PC-3 (cell line): ENCODE data around the gene CTNNA3.

Source experiments
- EZH2 ChIP-seq: fragments of 300-600 bp; sonication (generic); IDR thresholded peaks from one replicate; pipeline ENCODE4 v1.6.1; 2017; ENCODE audit warnings: antibody characterized with exemption, mild to moderate bottlenecking, low read length; ENCODE audit not compliant: unreplicated experiment
- EZH2phosphoT487 ChIP-seq: fragments of 300-600 bp; sonication (generic); IDR thresholded peaks from 2 replicates; pipeline ENCODE4 v1.6.1; 2018; ENCODE audit warnings: mild to moderate bottlenecking, antibody characterized with exemption, low read length, borderline replicate concordance
- TF ChIP-seq, protein P1 (sequence below): fragments of 300-600 bp; sonication (generic); conservative IDR thresholded peaks from 2 replicates; pipeline ENCODE4 v1.5.1; 2017; ENCODE audit warnings: antibody characterized with exemption, low read depth, mild to moderate bottlenecking, low read length

DNA sequence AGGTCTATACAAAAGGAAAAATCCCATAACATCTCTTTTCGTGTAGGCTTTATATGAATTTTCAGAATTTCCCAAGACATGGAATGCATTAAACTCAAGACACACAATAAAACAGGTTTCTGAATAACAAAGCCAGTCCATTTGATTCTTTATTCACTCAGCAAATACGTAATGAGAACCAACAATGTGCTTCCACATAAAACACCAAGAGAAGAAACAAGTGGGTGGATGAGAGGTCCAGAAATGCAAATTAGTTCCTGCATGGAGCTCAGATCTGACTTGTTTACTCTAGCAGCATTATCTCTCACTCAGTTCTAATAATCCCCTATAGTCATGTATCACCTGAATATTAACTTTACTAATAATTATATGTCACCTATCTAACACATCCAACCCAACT is 520.6 kb downstream of the CTNNA3 start:
- TF ChIP-seq, protein P1, sequence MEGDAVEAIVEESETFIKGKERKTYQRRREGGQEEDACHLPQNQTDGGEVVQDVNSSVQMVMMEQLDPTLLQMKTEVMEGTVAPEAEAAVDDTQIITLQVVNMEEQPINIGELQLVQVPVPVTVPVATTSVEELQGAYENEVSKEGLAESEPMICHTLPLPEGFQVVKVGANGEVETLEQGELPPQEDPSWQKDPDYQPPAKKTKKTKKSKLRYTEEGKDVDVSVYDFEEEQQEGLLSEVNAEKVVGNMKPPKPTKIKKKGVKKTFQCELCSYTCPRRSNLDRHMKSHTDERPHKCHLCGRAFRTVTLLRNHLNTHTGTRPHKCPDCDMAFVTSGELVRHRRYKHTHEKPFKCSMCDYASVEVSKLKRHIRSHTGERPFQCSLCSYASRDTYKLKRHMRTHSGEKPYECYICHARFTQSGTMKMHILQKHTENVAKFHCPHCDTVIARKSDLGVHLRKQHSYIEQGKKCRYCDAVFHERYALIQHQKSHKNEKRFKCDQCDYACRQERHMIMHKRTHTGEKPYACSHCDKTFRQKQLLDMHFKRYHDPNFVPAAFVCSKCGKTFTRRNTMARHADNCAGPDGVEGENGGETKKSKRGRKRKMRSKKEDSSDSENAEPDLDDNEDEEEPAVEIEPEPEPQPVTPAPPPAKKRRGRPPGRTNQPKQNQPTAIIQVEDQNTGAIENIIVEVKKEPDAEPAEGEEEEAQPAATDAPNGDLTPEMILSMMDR = no peak
- TF ChIP-seq EZH2 (no peak), EZH2phosphoT487 (no peak)
